Measurements from ENCODE around the gene MRPS11. TPM values are rescaled to one million over a fixed set of nuclear protein-coding genes. Genes with fewer than 3 reads are reported as not detected.
A peak's percentile ranks its signal among the peaks of the same experiment; 100 is the strongest.
"Not testable (repeated sequence)": the region's sequence is repeated elsewhere in the genome, so short reads cannot be mapped to it uniquely, and the experiment has no call there.

Gene MRPS11
- total RNA-seq, 1 experiment from 2014 or later, result 88.6 TPM

GRCh38 chr15:88454867-88455810, 12.4 kb upstream of the MRPS11 start:
- peak; percentile 73 for DNase-seq (ENCODE audit: low read depth)

DNA sequence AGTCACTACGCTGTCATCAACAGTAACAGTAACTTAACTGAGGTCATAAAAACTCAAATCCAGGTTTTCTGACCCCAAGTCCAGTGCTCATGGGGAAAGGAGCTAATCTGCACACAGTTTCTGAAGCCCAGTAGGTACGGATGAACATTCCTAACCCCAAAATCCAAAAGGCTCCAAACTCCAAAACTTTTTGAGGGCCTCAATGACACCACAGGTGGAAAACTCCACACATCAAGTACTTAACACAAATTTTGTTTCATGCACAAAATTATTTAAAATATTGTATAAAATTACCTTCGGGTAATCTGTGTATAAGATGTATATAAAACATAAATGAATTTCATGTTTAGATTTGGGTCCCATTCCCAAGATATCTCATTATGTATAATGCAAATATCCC, 10.8 kb upstream of the MRPS11 start:
- DNase-seq (ENCODE audit: low read depth), result no peak

- DNase-seq (ENCODE audit: low read depth), result no peak
Observed at GRCh38 chr15:88463870-88464532, 3.5 kb upstream of the MRPS11 start.

- peak; percentile 72 for DNase-seq (ENCODE audit: low read depth)
Observed at GRCh38 chr15:88465633-88466224, 1.8 kb upstream of the MRPS11 start.

GRCh38 chr15:88467935-88468528, 524 bp downstream of the MRPS11 start:
- DNase-seq (ENCODE audit: low read depth), result no peak

DNA sequence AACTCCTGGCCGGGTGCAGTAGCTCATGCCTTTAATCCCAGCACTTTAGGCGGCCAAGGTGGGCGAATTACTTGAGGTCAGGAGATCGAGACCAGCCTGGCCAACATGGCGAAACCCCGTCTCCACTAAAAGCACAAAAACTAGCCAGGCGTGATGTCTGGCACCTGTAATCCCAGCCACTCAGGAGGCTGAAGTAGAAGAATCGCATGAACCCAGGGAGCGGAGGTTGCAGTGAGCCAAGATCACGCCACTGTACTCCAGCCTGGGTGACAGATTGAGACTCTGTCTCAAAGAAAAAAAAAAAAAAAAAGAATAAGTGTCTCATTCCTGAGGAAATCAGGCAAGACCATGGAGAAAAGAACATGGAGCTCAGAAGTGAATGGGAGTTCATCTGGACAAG, 1.2 kb downstream of the MRPS11 start:
- DNase-seq (ENCODE audit: low read depth), result not testable (repeated sequence)

DNA sequence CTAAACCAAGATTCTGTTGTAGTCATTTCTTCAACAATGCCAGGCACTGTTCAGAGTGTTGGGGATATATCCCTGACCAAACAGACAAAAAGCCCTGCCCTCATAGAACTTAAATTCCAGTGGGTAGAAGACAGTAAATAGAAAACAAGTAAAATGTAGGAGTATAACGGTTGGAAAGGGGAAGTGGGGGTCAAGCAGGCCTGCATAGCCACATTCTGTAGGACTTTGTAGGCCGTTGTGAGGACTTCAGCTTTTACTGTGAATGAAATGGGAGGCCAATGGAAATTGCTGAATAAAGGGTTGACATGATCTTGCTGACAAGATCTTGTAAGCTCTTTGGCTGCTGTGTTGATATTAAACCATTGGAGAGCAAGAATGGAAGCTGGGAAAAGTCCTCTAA, 1.8 kb downstream of the MRPS11 start:
- DNase-seq (ENCODE audit: low read depth), result no peak

DNA sequence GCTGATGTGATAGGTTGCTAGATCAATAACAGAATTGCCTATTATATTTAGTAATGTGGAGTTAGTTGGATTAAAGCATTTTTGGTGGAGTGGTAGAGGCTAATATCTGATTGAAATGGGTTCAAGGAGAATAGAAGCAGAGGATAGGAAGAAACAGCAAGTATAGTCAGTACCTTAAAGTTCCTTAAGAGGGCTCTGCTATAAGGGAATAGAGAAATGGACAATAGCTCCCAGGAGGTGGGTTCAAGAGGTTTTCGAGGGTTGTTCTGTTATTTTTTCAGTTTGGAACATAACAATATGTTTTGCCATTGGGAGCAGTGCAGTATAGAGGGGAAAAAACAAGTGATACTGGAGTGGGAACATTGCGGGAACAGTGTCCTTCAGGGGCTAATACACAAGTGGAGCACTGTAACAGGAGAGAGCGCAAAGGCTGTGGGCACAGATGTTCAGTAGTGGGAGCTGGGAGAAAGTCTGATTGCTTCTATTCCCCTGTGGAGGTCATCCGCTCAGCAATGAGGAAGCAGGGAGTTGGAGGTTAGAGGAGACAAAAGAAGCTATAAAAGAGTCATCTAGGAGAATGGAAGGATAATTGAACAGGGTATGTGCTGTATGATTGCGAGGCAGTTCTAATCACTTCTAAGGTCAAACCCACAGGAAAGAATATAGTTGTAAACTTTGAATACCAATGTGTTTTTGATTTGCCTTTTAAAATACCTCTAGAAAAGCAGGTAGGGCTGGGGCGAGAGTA, 3.3 kb downstream of the MRPS11 start:
- no peak for DNase-seq (ENCODE audit: low read depth)

GRCh38 chr15:88472225-88472624, 4.7 kb downstream of the MRPS11 start:
- DNase-seq (ENCODE audit: low read depth), result no peak

GRCh38 chr15:88473661-88474293, 6.3 kb downstream of the MRPS11 start:
- DNase-seq (ENCODE audit: low read depth), result not testable (repeated sequence)

GRCh38 chr15:88476635-88477060, 9.1 kb downstream of the MRPS11 start:
- peak; percentile 38 for DNase-seq (ENCODE audit: low read depth)

GRCh38 chr15:88477126-88477525, 9.6 kb downstream of the MRPS11 start:
- no peak for DNase-seq (ENCODE audit: low read depth)

- DNase-seq (ENCODE audit: low read depth), result no peak
Observed at GRCh38 chr15:88477904-88478303, 10.4 kb downstream of the MRPS11 start.

GRCh38 chr15:88479169-88479568, 11.7 kb downstream of the MRPS11 start:
- DNase-seq (ENCODE audit: low read depth), result no peak

DNA sequence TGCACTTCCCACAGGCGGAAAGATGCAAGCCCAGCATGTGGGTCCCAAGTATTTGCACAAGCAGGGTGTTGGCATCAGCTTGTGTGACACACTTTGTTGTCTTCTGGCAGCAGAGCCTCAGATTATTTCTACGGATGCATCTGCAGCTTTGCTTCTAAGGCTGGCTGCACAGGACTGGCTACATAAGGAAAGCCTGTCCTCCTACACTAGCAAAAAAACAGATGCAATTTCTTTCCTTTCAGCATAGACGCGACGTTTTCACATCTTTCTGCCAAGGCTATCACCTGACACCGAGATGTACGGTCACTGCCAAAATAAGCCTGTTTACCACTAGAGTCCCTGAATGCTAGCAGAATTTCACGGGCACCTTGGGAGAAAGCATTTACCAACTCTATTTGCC, 13.5 kb downstream of the MRPS11 start:
- DNase-seq (ENCODE audit: low read depth), result no peak

DNA sequence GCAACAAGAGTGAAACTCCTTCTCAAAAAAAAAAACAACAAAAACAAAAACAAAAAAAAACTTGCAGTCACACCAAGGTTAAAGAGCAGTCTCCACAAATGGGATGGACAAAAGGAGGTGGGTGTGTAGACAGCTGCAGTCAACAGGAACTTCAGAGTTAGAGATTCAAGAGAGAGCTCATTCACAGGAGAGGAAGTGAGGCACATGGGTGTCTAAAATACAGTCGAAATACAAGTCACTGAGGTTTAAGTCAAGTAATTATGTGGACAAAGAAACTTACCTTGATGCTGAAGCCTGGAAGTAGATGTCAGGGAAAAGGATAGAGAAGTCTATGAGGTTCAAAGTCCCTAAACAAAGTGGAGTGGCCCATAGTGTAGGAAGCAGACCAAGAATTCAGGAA, 14.8 kb downstream of the MRPS11 start:
- DNase-seq (ENCODE audit: low read depth), result no peak

DNA sequence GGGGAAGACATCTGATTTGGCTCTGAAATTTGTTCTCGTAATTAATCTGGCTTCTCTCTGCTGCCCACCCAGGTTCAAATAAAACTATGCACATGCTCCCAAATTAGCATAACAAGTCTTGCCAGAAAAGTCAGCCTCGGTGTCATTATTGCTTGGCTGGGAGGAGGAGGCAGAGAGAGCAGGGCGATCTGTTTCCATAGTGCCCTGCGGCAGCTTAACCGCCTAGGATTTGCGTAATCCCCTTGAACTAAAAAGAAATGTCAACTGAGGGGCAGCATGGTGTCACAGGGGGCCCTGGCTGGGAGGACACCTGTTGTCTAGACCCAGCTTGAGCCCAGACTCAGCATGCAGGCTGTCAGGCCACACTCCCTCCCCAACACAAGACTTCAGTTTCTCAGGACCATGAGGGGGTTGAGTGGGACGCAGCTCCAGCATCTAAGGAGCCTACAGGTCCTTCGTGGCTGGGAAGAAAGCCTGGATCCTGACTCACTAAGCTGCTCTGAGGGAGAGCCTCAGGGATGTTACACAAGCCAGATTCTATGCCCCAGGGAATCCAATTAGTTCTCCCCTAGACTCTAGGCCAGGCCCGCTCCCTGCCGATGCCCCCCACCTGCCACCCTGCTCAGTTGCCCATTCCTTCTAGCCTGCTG, 17.3 kb downstream of the MRPS11 start:
- no peak for DNase-seq (ENCODE audit: low read depth)

DNA sequence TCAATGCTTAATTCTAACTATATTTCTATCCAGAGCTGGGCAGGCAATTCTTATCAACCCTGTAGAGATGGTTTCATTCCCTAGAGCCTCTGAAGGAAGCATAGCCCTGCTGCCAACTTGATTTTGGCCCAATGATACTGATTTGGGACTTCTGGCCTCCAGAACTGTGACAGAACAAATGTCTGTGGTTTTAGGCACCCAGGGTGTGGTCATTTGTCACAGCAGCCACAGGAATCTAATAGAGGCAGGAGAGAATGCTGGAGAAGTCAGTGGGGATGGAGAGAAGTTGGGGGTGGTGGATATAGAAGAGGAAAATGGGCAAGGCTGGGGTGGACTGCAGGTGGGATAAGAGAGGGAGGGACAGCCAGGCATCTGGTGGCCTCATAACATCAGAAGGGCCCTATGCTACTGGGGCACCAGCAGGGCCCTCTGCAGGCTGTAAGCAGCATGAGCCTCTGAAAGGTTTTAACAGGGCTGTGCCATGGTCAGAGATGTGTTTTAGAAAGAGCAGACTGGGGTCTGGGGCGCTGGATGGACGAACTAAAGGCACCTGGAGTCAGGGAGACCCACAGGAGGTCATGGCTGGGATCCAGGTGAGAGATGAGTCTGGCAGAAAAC, 19.8 kb downstream of the MRPS11 start:
- no peak for DNase-seq (ENCODE audit: low read depth)

DNA sequence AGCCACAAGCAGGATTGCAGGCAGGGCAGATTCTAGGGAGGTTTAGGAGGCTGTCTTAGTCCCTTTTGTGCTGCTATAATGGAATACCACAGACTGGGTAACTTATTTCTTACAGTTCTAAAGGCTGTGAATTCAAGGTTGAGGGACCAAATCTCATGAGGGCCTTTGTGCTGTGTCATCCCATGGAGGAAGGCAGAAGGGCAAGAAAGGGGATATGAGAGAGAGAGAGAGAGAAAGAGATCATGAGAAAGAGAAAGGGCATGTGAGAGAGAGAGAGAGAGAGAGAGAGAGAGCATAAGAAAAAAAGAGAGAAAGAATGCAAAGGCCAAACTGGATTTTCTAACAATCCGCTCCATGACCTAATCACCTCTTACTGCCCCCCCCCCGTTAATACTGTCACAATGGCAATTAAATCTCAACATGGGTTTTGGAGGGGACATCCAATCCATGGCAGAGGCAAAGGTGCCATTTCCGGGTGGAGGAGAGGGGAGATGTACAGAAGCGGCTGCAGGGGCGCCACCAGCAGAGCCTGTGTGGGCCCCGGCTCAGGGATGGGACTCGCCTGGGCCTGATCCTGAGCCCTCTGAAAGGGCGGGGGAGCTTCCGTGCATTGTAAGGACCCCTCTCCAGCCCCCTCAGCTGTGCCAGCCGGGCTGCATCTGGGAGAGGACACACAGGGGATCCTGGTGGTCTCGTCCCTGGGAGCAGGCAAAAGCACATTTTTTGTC, 20.5 kb downstream of the MRPS11 start:
- no peak for DNase-seq (ENCODE audit: low read depth)
